CD4-positive, alpha-beta memory T cell (primary cell): ENCODE data around the gene DISP3. TPM values are rescaled to one million over a fixed set of nuclear protein-coding genes. Genes with fewer than 3 reads are reported as not detected.
A peak's percentile ranks its signal among the peaks of the same experiment; 100 is the strongest.

ENCODE experiments used
- CTCF ChIA-PET: fragments of 350-600 bp; sonication (Branson Sonifier 250); formaldehyde crosslinking; loops from one replicate; lab custom pipeline; 2021; ENCODE audit warnings: inconsistent platforms; ENCODE audit not compliant: partially characterized antibody; lab: Charles Lee
- POLR2A ChIA-PET: fragments of 350-600 bp; sonication (Branson Sonifier 250); formaldehyde crosslinking; loops from one replicate; lab custom pipeline; 2021; ENCODE audit not compliant: partially characterized antibody; lab: Charles Lee
- DNase-seq, 5 donors: peaks; one replicate each; pipeline versions ENCODE4 v3.0.0 to v3.0.0-alpha.2; 2020 to 2022; ENCODE audit warnings: mixed read lengths in 1 of 5
- H3K27ac ChIP-seq: one replicate; pipeline ENCODE4 v1.7.0; 2013; ENCODE audit warnings: low read depth, low read length
- H3K27me3 ChIP-seq: 2 replicates; pipeline ENCODE4 v1.7.0; 2013; ENCODE audit warnings: mild to moderate bottlenecking, low read length, moderate library complexity; ENCODE audit not compliant: insufficient read depth
- H3K36me3 ChIP-seq: 2 replicates; pipeline ENCODE4 v1.7.0; 2013; ENCODE audit warnings: mild to moderate bottlenecking, low read length, moderate library complexity; ENCODE audit not compliant: insufficient read depth
- H3K4me1 ChIP-seq: 2 replicates; pipeline ENCODE4 v1.7.0; 2013; ENCODE audit warnings: mild to moderate bottlenecking, low read length, moderate library complexity; ENCODE audit not compliant: insufficient read depth
- H3K4me3 ChIP-seq, 2 donors: one replicate each; pipeline ENCODE4 v1.7.0; 2013; ENCODE audit warnings: low read length in 2 of 2, mild to moderate bottlenecking in 1 of 2
- H3K9me3 ChIP-seq, 2 donors: one replicate each; pipeline ENCODE4 v1.7.0; 2013; ENCODE audit warnings: low read length in 2 of 2, control low read depth in 1 of 2; ENCODE audit not compliant: control insufficient read depth in 1 of 2
- H3K27ac Mint-ChIP-seq, 7 donors: one replicate each; pipeline ENCODE4 v1.8.0; 2020 to 2021; ENCODE audit warnings: mixed read lengths in 7 of 7, mild to moderate bottlenecking in 6 of 7, inconsistent platforms in 3 of 7, moderate library complexity in 3 of 7
- H3K27me3 Mint-ChIP-seq, 2 donors: one replicate each; pipeline ENCODE4 v1.8.0; 2020 to 2021; ENCODE audit warnings: mixed read lengths in 2 of 2
- H3K36me3 Mint-ChIP-seq, 2 donors: one replicate each; pipeline ENCODE4 v1.8.0; 2020 to 2021; ENCODE audit warnings: mixed read lengths in 2 of 2, inconsistent platforms in 1 of 2, mild to moderate bottlenecking in 1 of 2
- H3K4me1 Mint-ChIP-seq, 4 donors: one replicate each; pipeline ENCODE4 v1.8.0; 2020 to 2021; ENCODE audit warnings: mixed read lengths in 4 of 4, mild to moderate bottlenecking in 1 of 4
- H3K4me3 Mint-ChIP-seq, 8 donors: one replicate each; pipeline ENCODE4 v1.8.0; 2020 to 2021; ENCODE audit warnings: mixed read lengths in 8 of 8, mild to moderate bottlenecking in 7 of 8, moderate library complexity in 6 of 8, inconsistent platforms in 3 of 8
- H3K9me3 Mint-ChIP-seq, 8 donors: one replicate each; pipeline ENCODE4 v1.8.0; 2020 to 2021; ENCODE audit warnings: mixed read lengths in 8 of 8, mild to moderate bottlenecking in 5 of 8, inconsistent platforms in 3 of 8, moderate library complexity in 1 of 8
- intact Hi-C: fragments of 100-400 bp; cut with micrococcal nuclease; formaldehyde crosslinking; loops from one replicate; pipeline ENCODE4 v1.15.1; 2023
- polyA plus RNA-seq, 2 donors: library from polyadenylated mRNA; unstranded; fragments of 300-500 nt; fragmentation: Illumina TruSeq; gene quantifications; one replicate each; pipeline ENCODE4 v1.2.3, GENCODE V29; 2021
- total RNA-seq, 2 experiments: library from RNA; stranded (reverse); gene quantifications; one replicate each; pipeline ENCODE4 v1.2.3, GENCODE V29; 2021

Gene DISP3
- total and polyA plus RNA-seq, 4 experiments from 2014 or later: 0.11 to 0.61 (median 0.42) TPM; not detected in 1

DNA sequence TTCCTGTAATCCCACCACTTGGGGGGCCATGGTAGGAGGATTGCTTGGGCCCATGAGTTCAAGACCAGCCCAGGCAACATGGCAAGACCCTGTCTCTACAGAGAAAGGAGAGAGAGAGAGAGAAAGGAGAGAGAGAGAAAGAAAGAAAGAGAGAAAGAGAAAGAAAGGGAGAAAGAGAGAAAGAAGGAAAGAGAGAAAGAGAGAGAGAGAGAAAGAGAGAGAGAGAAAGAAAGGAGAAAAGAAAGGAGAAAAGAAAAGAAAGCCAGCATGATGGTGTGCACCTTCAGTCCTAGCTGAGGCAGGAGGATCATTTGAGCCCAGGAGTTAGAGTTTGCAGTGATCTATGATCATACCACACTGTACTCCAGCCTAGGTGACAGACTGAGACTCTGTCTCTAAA, 82.8 kb downstream of the DISP3 start:
- no peaks in the 10 kb centered on the region for H3K4me1 Mint-ChIP-seq
- no peaks in the 10 kb centered on the region for H3K36me3 Mint-ChIP-seq
- Histone ChIP-seq H3K4me3 (no peak overlapping the region), H3K4me1 (no peaks in the 10 kb centered on the region), H3K9me3 (no peaks in the 10 kb centered on the region), H3K27ac (no peak overlapping the region), H3K36me3 (no peaks in the 10 kb centered on the region), H3K27me3 (no peaks in the 10 kb centered on the region)
- POLR2A ChIA-PET: no interaction called here
- no peaks in the 10 kb centered on the region for H3K9me3 Mint-ChIP-seq
- H3K4me3 Mint-ChIP-seq: no peak overlapping the region
- H3K27me3 Mint-ChIP-seq: peaks cover 17 to 46% of the 10 kb centered on the region in 2 donors
- no peak overlapping the region for H3K27ac Mint-ChIP-seq
- CTCF ChIA-PET: no interaction called here
- intact Hi-C loops: no loop called here
- no peak for DNase-seq

DNA sequence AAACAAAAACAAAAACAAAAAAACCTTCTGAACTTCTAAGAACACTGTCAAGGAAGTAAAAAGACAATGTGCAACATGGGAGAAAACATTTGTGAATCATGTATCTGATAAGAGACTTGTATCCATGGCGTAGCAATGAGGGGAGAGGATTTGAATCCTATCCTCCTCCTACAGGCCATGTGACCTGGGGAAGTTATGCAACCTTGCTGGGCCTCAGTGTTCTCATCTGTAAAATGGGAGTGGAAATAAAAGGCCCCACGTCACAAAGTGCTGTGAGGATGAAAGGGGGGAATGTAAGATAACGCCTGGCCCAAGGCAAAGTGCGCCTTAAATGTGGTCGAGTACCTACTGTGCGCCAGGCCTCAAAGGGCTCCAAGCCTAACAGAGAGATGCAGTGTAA, 83.7 kb downstream of the DISP3 start:
- Mint-ChIP-seq H3K4me1 (no peaks in the 10 kb centered on the region), H3K27me3 (peaks cover 11 to 38% of the 10 kb centered on the region in 2 donors), H3K36me3 (no peaks in the 10 kb centered on the region), H3K9me3 (no peaks in the 10 kb centered on the region), H3K4me3 (no peak overlapping the region), H3K27ac (no peak overlapping the region)
- intact Hi-C loops: no loop called here
- no peaks in the 10 kb centered on the region for H3K27me3 ChIP-seq
- CTCF ChIA-PET: no interaction called here
- H3K4me3 ChIP-seq: no peak overlapping the region
- POLR2A ChIA-PET: no interaction called here
- no peaks in the 10 kb centered on the region for H3K36me3 ChIP-seq
- no peaks in the 10 kb centered on the region for H3K4me1 ChIP-seq
- no peak for DNase-seq
- no peak overlapping the region for H3K27ac ChIP-seq
- H3K9me3 ChIP-seq: no peaks in the 10 kb centered on the region

DNA sequence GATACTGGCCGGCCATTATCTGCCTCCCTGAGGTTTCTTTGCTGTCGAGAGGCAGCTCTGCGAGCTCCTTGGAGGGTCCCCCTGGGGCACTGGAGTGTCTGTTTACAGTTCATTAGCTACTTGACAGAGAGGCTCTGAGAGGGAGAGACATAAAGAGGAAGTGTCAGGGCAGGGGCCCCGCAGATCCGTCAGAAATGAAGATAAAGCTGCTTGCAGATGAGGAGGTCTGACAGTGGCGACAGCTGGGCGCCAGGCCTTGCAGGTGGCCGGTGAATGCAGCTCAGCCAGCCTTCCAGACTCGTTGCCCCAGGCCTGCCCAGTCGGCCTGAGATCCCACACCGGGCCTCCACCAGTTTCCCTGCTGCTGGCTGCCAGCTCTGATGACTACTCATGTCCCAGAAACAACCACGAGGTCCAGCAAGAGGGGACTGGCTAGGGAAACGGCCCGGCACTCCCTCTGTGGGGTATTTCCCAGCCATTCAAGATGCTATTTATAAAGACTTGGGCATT, 84.7 kb downstream of the DISP3 start:
- ChIA-PET POLR2A (interaction anchor here (0.7 kb wide), 1 partner anchor 301 kb away, joined by 3 read pairs; the partner anchor contains the start of gene MTOR), CTCF (no interaction called here)
- no peak overlapping the region for H3K4me3 ChIP-seq
- H3K27ac ChIP-seq: no peak overlapping the region
- Mint-ChIP-seq H3K4me3 (no peak overlapping the region), H3K9me3 (no peaks in the 10 kb centered on the region), H3K36me3 (no peaks in the 10 kb centered on the region), H3K27me3 (peaks cover 14 to 30% of the 10 kb centered on the region in 2 donors), H3K4me1 (no peaks in the 10 kb centered on the region), H3K27ac (no peak overlapping the region)
- H3K36me3 ChIP-seq: no peaks in the 10 kb centered on the region
- DNase-seq: no peak
- intact Hi-C loops: no loop called here
- no peaks in the 10 kb centered on the region for H3K4me1 ChIP-seq
- no peaks in the 10 kb centered on the region for H3K9me3 ChIP-seq
- no peaks in the 10 kb centered on the region for H3K27me3 ChIP-seq

DNA sequence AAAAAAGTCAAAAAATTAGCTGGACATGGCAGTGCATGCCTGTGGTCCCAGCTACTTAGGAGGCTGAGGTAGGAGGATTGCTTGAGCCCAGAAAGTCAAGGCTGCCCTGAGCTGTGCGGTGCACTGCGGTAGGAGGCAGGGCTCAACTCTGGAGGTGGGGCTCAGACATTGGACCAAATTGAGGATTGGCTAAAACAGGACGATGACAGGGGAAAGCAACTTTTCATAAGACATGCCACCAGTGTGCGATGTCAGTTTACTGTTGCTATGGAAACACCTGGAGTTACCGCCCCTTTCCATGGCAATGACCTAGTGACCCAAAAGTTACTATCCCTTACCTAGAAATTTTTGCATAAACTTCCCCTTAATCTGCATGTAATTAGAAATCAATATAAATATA, 85.3 kb downstream of the DISP3 start:
- H3K36me3 Mint-ChIP-seq: no peaks in the 10 kb centered on the region
- Histone ChIP-seq H3K36me3 (no peaks in the 10 kb centered on the region), H3K4me1 (no peaks in the 10 kb centered on the region), H3K9me3 (no peaks in the 10 kb centered on the region), H3K27me3 (no peaks in the 10 kb centered on the region), H3K4me3 (no peak overlapping the region), H3K27ac (no peak overlapping the region)
- DNase-seq: no peak
- CTCF ChIA-PET: no interaction called here
- no peak overlapping the region for H3K4me3 Mint-ChIP-seq
- peaks cover 18 to 29% of the 10 kb centered on the region in 2 donors for H3K27me3 Mint-ChIP-seq
- H3K4me1 Mint-ChIP-seq: no peaks in the 10 kb centered on the region
- intact Hi-C loops: no loop called here
- no peaks in the 10 kb centered on the region for H3K9me3 Mint-ChIP-seq
- peak overlapping the region in 1 of 7 donors; percentile 17 for H3K27ac Mint-ChIP-seq
- POLR2A ChIA-PET: interaction anchor here (0.7 kb wide), 1 partner anchor 302 kb away, joined by 3 read pairs; the partner anchor contains the start of gene MTOR

DNA sequence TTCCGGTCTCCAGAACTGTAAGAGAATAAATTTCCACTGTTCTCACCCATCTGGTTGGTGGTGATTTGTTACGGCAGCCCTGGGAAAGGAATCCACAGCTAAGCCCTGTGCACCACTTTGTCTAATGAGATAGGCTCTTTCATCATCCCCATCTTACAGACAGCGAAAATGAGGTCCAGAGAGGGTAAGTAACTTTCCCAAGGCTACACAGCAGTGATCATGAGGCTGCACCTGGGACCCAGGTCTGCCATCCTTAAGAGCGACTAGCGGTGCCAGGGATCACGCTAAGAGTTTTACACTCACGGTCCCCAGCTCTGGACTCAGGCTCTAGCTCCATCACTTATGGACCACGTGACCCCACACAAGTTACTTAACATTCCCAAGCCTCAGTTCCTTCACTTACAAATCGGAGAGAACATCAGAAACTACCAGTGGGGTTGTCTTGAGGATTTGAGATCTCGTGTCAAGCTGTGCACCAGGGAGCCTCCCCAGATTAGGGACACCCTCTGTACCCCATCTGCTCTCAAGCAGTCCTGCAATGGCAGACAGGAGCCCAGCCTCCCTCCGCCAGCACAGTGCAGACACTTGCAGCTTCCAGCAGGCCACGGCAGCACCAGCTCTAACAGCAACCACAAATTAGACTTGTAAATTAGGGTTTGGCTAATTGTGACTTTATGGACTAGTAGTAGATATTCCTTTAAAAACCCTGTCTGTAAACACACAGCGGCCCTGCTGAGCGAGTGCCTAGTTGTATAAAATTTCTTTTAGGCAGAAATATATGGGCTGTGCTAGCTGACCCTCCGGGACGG, 87.3 kb downstream of the DISP3 start:
- no peaks in the 10 kb centered on the region for H3K36me3 Mint-ChIP-seq
- intact Hi-C loops: no loop called here
- no peak overlapping the region for H3K27ac ChIP-seq
- H3K9me3 Mint-ChIP-seq: no peaks in the 10 kb centered on the region
- no peaks in the 10 kb centered on the region for H3K36me3 ChIP-seq
- H3K4me1 ChIP-seq: no peaks in the 10 kb centered on the region
- H3K27me3 Mint-ChIP-seq: peaks cover 13 to 25% of the 10 kb centered on the region in 2 donors
- CTCF ChIA-PET: no interaction called here
- no peaks in the 10 kb centered on the region for H3K9me3 ChIP-seq
- H3K4me3 Mint-ChIP-seq: no peak overlapping the region
- POLR2A ChIA-PET: no interaction called here
- no peak overlapping the region for H3K27ac Mint-ChIP-seq
- H3K4me1 Mint-ChIP-seq: no peaks in the 10 kb centered on the region
- no peak overlapping the region for H3K4me3 ChIP-seq
- no peak for DNase-seq
- peaks cover 5% of the 10 kb centered on the region for H3K27me3 ChIP-seq

DNA sequence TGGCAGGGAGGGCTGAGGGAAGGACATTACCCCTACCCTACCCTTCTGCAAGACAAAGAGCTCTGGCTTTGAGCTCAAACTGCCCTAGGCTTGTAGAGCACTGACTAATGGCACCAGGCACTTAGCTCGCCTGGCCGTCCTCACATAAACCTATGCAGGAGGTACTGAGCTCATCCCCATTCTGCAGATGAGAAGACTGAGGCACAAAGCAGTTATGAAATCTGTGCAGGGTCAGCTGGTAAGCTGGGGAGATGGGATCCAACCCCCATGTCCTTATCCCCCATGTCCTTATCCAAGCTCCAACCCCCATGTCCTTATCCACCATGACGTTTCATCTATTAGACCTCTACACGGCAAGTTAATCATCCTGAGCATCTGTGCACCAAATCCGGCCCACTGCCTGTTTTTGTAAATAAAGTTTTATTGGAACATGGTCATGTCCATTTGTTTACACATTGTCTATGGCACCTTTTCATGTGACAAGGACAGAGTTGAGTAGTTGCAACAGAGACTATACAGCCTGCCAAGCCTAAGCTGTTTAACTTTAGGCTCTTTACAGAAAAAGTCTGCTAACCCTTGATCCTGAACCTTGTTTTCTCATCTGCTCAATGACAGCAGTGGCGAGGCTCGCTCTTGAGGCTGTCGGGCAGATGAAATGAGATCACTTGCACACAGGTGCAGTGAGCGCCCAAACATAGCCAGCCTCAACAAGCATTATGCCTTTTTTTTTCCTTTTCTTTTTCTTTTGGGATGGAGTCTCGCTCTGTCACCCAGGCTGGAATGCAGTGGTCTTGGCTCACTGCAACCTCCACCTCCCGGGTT, 88.5 kb downstream of the DISP3 start:
- no peak overlapping the region for H3K27ac ChIP-seq
- CTCF ChIA-PET: no interaction called here
- H3K9me3 Mint-ChIP-seq: no peaks in the 10 kb centered on the region

DNA sequence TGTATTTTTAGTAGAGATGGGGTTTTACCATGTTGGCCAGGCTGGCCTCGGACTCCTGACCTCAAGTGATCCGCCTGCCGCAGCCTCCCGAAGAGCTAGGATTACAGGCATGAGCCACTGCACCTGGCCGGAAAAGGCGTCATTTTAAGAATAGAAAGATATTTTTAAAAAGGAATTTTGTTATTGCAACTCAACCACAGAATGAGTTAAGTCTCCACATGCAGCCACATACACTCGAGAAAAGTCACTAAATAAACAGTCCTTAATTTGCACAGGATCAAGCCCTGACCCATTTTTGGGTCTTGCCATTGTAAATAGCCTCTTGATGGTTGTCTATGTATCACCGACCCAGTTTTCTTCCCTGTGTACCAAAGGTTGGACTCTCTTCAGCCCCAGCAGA, 89.7 kb downstream of the DISP3 start:
- Mint-ChIP-seq H3K27ac (no peak overlapping the region), H3K9me3 (no peaks in the 10 kb centered on the region), H3K4me3 (no peak overlapping the region), H3K27me3 (peaks cover 10 to 14% of the 10 kb centered on the region in 2 donors), H3K36me3 (no peaks in the 10 kb centered on the region), H3K4me1 (peaks cover 0 to 3% (median 0%) of the 10 kb centered on the region in 4 donors)
- H3K27ac ChIP-seq: no peak overlapping the region
- no peaks in the 10 kb centered on the region for H3K4me1 ChIP-seq
- H3K9me3 ChIP-seq: no peaks in the 10 kb centered on the region
- no peak overlapping the region for H3K4me3 ChIP-seq
- CTCF ChIA-PET: no interaction called here
- POLR2A ChIA-PET: no interaction called here
- intact Hi-C loops: no loop called here
- no peaks in the 10 kb centered on the region for H3K36me3 ChIP-seq
- peaks cover 5% of the 10 kb centered on the region for H3K27me3 ChIP-seq
- no peak for DNase-seq

More for the DNA sequence above, 88.5 kb downstream of the DISP3 start:
- Mint-ChIP-seq H3K4me1 (peaks cover 0 to 3% (median 0%) of the 10 kb centered on the region in 4 donors), H3K27ac (no peak overlapping the region), H3K36me3 (no peaks in the 10 kb centered on the region), H3K4me3 (no peak overlapping the region), H3K27me3 (peaks cover 14 to 20% of the 10 kb centered on the region in 2 donors)
- H3K4me1 ChIP-seq: no peaks in the 10 kb centered on the region
- no peaks in the 10 kb centered on the region for H3K9me3 ChIP-seq
- no peak for DNase-seq
- POLR2A ChIA-PET: no interaction called here
- intact Hi-C loops: no loop called here
- H3K36me3 ChIP-seq: no peaks in the 10 kb centered on the region
- no peak overlapping the region for H3K4me3 ChIP-seq
- peaks cover 5% of the 10 kb centered on the region for H3K27me3 ChIP-seq
